Myocyte (in vitro differentiated cells): ENCODE results near the gene AMOTL2. TPM values are rescaled to one million over a fixed set of nuclear protein-coding genes. Genes with fewer than 3 reads are reported as not detected.

Experiments
- DNase-seq: peaks from one replicate; pipeline ENCODE4 v3.0.0-alpha.2; 2012; ENCODE audit warnings: low read depth
- total RNA-seq: library from RNA; depleted of rRNA; stranded (reverse); fragments of >200 nt; gene quantifications from 2 replicates; pipeline ENCODE4 v1.2.3, GENCODE V29; 2014

The AMOTL2 gene
- total RNA-seq, 1 donor from 2014 or later = 116 TPM

DNA sequence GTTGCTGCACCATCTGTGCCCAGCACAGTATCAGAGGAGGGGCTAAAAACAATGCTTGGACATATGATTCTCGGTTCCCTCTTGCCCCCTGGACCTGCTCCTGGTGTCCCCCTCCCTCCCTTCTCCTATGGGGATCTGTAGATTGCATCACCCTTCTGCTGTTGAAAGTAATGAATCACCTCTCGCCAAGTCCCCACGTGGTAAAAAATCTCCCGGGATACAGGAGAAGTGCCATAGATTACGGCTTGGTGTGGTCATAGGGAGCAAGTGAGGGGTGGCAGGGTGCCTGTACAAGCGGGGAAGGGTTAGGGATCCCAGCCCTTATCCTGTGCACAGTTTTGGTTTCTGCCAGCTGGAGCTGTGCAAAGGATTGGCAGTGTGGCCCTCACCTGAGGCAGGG, 37.7 kb downstream of the AMOTL2 start:
- no peak for DNase-seq

DNA sequence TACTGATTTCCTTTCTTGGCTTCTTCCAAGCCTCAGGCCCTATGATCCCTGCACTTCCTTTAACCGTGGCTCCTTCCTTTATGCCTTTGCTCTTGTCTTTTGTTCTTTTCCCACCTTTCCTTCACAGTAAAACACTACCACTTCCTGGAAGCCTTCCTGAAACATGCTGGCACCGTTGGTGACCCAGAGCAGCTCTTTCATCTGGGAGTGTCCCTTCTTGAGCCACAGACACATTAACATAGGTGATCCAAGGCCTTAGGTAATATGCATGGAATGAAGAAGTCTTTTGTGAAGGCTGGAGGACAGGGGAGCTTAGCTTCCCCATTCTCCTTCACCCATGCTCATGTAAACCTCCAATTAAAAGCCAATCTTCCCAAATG, 39.4 kb downstream of the AMOTL2 start:
- no peak for DNase-seq

DNA sequence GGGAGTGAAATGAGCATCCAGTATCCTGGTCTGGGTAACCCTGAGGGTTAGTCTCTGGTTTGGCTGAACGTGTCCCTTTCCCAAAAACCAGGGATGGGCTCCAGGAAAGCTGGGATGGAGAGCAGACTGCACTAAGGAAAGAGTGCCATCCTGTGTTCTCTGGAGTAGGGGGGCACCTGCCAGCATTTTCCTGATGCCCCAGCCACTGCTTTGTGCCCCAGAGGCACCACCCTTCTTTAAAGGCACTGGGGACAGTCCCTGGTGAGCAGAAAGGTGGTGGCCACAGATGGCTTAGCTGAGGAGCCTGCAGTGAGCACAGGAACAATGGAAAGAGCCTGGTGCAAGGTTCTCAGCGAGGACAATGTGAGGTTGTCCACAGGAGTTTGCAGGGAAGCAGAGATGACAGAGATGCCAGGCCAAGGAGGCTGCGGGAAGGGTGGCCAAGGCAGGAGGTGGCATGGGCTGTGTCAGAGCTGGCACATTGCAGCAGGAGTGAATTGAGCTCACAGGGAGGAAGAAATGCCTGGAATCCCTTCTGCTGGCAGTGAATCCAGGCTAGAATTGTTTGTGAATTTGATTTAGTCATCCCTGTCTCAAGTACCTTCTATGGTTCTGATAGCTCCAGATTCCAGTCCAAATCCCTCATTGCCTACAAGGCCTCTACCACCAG, 39.9 kb downstream of the AMOTL2 start:
- DNase-seq = no peak

DNA sequence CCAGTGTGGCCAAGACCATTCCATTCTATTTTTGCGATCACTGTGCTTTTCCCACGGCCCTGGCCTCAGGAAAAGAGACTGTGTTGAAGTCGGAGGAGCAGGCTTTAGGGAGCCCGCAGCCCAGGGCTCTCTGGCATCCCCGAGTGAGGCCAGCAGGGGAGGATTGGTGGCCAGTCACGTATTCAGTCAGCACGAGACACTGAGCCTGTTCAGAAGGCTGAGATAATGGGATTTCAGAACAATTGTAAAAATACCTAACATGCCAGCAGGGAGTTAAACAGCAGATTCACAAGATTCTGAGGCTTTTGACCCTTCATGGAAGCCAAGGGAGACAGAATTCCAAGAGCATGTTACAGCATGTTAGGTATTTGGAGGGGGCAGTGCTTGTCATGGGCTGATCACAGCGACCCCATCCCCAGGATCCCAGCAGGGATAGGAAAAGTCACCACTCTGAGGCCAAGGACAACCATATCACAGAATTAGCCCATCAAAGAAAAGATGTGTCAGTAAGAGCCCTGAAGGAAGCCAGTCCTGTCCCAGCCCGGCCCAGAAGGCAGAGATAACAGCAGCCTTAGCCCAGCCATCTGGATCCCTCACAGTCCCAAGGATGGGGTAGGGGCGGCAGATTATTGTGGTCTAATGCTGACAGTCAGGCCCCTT, 40.6 kb downstream of the AMOTL2 start:
- peak; percentile 89 for DNase-seq

DNA sequence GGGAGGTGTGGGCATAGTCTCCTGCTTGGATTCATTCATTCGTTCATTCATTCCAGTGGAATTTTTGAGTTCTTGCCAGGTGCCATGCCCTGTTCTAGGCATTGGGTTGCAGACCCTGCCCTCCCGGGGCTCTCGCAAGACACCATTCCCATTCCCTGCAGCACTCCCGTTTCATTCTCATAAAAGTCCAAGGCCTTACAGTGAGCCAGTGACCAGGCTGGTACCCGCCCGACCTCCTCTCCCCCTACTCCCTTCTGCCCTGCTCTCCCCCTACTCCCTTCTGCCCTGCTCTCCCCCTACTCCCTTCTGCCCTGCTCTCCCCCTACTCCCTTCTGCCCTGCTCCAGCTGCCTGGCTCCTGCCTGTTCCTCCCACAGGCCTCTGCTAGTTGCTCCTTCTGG, 41.9 kb downstream of the AMOTL2 start:
- DNase-seq = no peak

DNA sequence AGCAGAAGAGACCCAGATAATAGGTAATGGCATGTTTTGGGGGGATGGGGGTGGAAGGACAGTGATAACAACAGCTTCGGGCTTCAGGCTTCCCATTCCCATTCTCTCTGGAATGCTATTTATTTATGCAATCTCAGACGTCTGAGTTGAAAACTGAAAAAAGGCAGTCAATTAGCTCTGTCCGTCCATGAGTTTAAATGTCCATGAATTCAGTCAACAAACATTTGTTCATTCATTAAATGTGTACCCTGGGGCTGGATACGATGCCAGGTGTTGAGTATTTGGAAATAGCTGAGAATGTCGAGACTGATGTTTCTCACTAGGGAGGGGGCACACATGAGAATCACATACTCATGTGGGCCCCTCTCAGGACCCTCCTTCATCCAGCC, 42.4 kb downstream of the AMOTL2 start:
- DNase-seq = no peak

DNA sequence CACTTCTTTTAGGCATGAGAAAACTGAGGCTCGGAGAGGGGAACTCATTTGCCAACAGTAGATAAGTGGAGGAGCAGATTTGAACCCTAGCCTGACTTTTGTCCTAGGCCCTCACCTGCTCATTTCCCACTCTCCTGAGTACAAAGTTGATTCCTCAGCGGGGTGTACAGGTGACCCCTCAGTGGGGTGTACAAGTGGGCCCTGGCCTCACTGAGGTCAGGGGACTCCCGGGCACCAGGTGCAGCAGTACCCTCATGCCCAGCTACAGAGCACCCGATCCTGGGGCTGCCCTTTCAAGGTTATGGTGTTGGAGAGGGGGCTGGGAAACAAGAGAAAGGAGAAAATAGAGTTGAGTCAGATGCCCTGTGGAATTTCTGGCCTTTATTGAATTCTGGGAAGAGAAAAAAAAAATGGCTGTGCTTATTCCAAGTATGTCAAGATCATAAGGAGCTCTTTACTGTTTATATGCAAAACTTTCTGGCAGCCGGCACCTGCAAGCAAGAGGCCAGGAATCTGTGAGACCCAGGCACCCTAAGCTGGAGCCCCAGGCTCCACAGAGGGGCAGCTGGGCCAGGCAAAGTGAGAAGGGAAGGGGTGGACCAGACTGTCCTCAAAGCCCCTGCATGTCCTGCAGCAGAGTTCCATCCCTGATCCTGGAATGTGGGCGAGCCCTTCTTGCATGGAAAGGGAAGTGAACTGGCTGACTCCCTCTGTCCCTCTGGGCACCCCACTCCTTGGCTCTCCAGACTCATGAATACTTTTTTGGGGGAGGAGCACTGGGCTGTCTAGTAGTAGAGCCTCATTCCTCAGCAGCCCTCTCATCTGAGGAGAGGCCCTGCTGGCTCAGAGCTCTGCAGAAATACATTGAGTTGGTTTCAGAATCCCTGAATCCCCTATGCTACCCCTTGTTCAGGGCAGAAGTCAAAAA, 43.1 kb downstream of the AMOTL2 start:
- peak; percentile 69 for DNase-seq

DNA sequence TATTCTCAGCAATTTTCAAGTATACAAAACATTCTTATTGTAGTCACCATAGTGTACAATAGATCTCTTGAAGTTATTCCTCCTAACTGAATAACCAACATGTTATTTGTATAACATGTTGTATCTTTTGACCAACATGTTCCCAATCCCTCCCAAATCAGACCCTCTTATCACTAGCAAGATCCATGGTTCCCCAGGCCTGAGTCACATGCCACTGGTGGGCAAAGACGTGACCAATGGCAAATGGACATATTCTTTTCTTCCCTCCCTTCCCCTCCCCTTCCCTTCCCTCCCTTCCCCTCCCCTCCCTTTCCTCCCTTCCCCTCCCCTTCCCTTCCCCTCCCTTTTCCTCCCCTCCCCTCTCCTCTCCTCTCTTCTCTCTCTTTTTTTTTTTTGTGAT, 45.4 kb downstream of the AMOTL2 start:
- DNase-seq = no peak

DNA sequence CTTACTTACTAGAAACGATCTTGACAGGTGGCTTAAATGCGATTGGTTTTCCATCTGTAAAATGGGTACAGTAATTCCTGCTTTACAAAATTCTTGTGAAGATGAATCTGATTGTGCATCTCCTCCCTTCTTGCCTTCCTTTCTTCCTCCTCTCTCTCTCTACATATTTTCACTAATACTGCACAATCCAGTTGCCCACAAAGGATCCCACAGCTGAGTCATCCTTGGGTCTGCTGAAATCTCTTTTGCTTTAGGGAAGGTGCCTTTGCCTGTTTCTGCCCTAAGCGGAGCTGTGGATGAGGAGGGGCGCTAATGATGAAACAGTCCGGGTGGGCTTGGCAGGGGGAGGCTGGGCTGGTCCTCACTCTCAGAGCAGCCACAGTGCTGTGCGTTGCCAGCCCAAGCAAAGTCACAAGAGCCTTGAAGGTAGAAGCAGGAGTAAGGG, 46.1 kb downstream of the AMOTL2 start:
- DNase-seq = peak; percentile 88

DNA sequence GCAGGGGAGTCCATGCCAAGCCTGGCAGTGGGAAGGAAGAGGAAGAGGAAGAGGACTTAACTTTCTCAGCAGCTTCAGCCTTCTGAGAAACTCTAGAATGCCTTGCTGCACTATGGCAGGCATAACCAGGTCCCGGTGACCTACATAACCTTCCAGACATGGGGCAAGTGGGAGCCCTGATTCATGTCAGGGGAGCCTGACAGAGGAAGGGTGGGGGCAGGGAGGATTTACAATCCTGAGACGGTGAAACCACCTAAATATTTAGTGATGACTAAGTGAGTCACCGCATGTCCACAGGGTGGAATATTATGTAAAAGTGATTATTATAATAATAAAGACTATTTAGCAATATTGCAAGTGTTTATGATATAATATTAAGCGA, 46.7 kb downstream of the AMOTL2 start:
- DNase-seq = peak; percentile 75

DNA sequence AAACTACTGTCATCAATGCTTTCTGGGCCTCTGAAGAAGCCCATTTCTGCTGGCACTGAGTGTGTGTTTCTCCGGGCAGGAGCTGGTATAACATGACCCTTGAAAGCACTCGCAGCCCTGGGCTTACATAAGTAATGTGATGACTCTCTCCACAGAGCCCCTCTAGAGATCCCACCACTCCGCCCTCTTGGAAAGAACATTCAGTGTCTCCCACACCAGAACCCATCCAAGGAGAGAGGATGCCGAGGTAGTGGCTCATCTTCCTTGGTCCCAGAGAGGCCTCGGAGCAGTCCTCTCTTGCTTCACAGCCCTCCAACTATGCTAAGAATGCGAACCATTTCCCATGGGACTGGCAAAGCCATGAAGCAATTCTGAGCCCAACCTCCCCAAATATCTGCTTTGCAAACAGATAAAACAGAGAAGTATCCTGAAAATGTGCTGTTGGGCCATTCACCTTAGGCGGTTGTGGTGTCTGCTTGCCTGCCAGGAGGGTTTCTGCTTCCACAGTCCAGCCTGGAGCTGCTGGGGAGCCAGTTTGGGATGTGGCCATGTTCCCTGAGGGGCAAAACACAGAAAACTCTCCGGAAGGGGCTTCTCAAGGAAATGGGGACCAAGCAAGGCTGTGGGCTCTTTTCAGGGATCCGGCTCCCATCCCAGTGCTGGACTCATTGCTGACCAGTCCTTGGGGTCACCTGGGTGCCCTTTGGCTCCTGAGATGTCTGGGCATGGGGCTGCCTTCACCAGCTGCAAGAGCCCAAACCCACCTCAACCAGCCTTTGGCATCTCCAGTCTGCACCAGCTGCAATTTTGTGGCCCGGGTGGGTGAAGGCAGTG, 47.3 kb downstream of the AMOTL2 start:
- peak; percentile 96 for DNase-seq

DNA sequence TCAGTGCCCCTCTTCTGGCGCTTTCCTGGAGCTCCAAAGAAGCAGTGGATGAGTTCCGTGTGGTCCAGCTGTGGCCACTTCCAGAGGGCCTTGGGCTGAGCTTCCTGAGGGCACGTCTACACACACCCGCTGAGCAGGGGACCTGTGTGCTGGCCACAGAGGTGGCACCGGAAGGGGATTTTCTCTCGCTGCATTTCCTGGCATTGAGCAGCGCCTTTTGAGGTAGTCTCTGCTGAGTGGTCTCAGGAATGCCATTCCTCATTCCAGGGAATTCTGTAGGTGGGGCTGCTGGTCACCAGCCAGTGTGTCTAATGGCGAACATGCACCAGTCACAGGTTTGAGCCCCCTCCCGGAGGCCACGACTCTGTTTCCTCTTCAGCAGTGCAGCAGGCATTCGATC, 48.1 kb downstream of the AMOTL2 start:
- no peak for DNase-seq

DNA sequence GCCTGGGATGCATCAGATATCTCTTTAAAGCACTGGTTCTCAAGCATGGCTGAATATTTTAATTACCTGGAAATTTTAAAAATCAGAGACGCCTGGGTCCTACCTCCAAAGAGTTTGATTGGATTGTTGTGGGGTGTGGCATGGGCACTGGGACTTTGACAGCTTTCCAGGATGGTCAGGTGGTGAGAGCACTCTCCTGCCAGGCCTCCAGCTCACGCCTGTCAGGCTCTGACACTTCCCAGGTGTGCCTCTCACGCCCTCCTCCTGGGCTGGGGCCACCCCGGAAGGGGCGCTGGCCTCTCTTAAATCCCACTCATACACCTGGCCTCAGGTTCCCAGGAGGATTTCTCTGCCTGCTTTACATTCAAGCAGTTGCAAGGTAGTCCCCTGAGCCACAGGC, 48.5 kb downstream of the AMOTL2 start:
- no peak for DNase-seq

DNA sequence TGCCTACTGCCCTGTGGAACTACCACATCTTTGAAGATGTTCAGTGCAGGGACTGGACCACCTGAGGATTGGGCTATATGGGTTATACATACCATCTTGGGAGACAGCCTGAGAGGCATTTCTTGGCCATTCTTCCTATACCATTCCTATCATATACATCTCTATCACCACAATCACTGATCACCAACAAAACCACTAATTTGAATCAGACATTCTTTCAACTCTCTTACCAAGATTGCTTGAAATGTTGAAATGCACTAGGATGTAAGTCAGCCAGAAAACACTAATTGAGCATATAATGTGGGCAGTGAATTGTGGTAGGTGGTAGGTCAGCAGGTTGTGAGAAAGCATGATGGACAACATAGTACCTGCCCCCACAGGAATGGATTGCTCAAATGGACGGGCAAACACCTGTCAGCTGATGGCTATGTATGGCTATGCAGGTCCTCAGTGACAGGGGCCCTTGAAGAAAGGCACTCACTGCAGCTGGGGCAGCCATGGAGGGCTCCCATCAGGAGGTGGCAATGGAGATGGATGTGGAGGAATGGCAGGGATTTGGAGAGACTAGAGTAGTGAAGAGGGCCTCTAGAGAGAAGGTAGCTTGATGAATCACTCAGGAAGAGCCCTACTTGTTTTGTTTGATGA, 49.1 kb downstream of the AMOTL2 start:
- DNase-seq = no peak

DNA sequence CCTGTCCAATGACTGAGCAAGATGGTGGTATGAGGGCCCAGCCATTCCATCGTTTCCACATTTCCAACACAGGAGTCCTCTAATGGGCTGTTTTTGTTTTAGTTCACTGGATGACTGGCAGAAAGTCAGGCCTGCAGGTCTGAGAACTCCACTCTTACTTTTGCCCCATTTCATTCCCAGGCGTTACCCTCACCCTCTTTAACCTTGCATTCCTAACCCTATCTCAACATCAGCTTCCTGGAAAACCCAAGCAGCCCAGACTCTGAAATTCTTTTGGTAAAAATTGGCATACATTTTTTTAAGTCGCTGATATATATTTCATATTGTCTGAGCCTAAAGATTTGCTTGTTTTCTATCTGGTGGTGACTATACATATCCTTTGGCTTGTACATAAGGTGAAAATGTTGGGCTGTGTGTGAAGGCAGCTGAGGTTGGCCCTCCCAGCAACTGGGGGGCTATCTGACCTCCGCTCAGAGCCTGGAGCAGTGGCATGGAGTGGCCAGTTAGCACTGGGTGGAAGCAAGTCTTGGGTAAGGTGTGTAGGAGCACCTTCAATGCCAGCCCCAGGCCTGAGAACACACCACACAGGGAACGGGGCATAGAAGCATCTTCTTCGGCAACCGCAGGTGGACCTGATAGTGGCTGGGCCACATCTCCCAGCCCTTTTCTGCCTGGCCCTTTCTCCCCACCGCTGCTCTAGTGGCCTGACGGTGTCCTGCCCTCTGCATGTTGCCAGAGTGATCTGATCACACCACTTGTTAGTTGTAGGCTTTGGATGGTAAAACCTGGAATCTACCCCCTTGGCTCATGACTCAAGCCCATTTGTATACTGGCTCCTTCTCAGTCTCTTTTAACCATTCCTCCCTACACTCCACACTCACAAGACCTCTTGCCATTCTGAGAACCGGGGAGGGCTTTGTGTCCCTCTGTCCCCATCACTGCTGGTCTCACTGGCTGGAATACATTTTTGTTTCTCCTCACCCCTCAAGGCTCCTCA, 50.0 kb downstream of the AMOTL2 start:
- DNase-seq = no peak

DNA sequence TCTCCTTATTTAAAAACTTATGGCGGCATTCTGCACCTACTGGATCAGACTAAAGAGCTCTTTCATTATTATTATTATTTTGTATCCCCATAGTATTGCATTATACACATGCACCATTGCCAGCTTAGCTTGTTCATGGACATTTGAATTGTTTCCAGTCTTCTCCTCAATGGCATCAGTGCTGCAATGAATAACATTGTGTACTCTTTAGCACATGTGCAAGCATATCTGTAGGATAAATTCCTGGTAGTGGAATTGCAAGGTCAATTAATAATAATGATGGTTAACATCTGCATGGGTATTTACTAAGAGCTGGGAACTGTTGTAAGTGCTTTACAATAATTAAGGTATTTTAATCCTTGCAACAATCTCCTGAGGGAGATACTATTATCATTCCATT, 52.0 kb downstream of the AMOTL2 start:
- no peak for DNase-seq

DNA sequence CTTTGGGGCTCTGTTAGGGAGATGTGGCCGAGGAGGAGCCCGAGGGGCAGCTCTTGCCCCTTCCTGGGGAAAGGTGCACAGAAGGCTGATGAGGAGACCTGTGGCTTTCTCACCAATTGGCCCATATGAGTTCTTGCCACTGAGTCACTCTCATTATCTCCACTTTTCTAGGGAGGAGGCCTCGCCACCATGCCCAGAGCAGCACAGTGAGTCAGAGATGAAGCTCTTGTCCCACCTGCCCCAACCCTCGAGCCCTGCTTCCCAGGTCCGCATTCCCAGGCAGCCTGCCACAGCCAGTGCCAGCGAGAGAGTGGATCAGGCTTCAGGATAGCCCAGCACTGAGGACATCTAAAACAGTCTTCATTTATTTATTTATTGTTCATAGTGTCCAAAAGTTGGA, 53.5 kb downstream of the AMOTL2 start:
- DNase-seq = peak; percentile 73

DNA sequence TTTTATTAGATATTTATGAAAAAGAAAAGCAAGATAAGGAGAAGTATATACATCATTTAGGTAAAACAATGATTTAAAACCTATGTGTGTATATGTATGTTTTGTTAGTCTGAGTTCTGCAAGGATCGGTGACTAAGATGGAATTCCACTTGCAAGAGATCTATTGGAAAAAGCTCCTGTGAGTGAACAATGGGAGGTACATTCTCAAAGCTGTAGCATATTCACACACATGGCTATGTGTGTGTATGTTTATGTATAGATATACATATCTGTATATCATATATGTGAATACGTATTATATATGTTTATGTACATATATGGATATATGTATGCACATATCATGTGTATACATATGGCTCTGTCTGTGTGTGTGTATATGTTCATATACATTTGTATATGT, 54.3 kb downstream of the AMOTL2 start:
- DNase-seq = no peak

DNA sequence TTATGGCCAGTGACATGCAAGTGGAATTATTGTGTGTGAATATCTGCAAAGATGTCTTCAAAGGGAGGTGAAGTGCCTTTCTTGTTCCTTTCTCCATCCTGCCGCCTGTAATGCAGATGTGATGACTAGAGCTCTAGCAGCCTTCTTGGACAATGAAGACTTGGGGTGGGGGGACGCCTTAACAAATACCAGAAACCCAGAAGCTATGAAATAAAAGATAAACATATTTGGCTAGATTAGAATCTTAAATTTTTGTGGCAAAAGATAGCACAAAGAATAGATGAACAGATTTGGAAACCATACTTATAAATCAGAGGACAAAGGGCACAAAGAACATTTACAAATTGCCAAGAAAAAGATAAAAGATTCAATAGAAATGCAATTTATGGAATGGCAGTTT, 56.1 kb downstream of the AMOTL2 start:
- DNase-seq = no peak
